ENCODE measurements around the gene NTPCR.
A peak's percentile ranks its signal among the peaks of the same experiment; 100 is the strongest.
"Not testable (repeated sequence)": the region's sequence is repeated elsewhere in the genome, so short reads cannot be mapped to it uniquely, and the experiment has no call there.

The NTPCR gene, protein sequence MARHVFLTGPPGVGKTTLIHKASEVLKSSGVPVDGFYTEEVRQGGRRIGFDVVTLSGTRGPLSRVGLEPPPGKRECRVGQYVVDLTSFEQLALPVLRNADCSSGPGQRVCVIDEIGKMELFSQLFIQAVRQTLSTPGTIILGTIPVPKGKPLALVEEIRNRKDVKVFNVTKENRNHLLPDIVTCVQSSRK

DNA sequence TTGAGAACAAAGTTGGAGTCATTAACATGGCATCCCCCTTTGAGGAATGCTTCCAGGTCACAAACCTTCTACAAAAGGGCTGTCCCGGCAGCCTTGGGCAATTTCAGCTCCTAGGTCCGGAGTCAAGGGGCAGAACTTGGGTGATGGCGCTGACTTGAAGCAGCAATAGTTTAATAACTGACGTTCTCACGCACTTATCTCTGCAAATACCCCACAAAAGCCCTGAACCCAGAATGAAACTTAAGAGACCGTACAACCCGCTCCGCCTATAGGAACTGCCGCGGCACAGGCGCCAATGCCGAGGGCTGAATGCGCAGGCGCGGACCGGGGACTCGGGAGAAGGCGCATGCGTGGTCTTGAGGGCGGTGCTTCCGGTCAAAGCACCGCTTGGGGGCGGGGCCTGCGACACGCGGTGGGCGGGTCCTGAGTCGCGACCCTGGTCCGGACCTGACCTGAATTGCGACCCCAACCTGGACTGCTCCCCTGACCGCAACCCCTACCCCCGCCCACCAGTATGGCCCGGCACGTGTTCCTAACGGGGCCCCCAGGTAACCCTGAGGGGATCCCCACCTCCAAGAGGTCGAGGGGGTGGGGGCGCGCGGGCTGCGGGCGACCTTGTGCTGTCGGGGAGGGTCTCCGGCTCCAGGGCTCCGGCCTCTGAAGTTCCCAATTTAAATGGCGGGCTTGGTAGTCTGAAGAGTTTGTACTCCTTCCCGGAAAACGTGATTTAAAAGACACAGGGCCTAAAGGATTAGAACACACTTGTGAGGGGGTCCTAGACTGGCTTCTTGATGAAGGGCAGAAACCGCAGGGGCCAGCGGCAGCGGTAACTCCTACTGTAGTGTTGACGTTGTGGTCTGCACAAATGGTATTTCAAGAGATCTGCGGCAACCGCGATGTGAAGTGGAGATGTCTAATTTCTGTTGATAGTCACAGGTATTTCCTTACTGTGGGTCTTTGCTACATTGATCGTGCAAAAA, at the start of gene NTPCR:
Gene NTPCR (plus strand): TSS at position 415 of the 980 bp plus-strand sequence. CDS start 100 bp downstream, at position 515.
- peak; percentile 89 to 97 (median 94) for DNase-seq (ENCODE audit: low read depth in 3 of 3)

DNA sequence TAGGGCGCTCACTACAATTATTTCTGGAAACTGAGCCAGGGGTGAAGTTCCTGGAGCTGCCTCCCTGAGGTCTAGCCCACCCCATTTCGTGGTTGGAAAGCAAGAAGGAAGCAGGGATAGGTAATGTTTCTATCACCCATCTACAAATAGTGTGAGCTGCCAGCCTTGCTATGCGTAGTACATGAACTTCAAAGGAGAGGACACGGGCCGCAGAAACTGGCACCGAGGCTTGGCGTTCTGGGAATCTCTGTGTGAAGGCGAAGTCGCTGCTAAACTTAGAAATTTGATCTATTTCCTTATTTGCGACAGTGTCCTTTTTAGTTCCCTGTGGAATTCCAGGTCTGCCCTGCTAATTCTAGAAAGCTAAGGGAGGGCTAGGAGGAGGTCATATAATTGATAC, 49.6 kb upstream of the NTPCR start:
- no peak for DNase-seq (ENCODE audit: low read depth in 3 of 3)

DNA sequence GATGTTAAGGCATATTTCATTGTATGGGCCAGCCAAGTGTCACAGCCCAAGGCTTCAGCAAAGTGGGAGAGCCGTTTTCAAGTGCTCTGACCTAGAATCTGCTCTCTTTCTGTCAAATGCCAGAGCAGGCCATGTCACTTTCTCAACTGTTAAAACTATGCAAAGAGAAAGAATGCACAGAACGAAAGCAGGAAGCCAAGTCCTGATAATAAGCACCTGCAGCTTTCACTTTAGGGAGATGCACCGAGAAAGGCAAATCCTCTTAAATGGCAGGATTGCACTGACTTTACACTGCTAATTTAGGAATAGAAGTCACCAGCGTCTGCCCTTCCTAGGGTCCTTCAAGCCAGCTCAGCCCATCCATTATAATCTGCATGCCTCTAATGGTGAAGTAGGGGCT, 49.2 kb upstream of the NTPCR start:
- DNase-seq (ENCODE audit: low read depth in 3 of 3), result no peak

DNA sequence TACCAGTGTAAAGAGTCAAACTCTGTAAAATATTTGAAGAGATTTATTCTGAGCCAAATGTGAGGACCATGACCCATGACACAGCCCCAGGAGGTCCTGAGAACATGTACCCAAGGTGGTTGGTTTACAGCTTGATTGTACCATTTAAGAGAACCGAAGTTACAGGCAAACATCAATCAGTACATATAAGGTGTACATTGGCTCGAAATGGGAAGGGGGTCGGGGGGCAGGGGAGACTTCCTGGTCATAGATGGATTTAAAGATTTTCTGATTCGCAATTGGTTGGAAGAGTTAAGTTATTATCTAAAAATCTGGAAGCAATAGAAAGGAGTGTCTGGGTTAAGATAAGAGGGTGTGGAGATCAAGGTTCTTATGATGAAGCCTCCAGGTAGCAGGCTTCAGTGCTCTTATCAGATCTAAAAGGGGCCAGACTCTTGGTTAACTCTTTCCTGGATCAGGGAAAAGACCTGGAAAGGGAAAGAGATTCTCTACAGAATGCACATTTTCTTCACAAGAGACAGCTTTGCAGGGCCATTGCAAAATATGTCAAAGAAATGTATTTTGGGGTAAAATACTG, 47.5 kb upstream of the NTPCR start:
- DNase-seq (ENCODE audit: low read depth in 3 of 3), result no peak

- no peak for DNase-seq (ENCODE audit: low read depth in 3 of 3)
Measured at GRCh38 chr1:232904131-232904530, 46.3 kb upstream of the NTPCR start.

GRCh38 chr1:232904566-232904965, 45.8 kb upstream of the NTPCR start:
- no peak for DNase-seq (ENCODE audit: low read depth in 3 of 3)

- DNase-seq (ENCODE audit: low read depth in 3 of 3), result no peak
Measured at GRCh38 chr1:232905331-232906034, 44.9 kb upstream of the NTPCR start.

- no peak for DNase-seq (ENCODE audit: low read depth in 3 of 3)
Measured at GRCh38 chr1:232906441-232906840, 44.0 kb upstream of the NTPCR start.

- DNase-seq (ENCODE audit: low read depth in 3 of 3), result no peak
Measured at GRCh38 chr1:232908831-232909230, 41.6 kb upstream of the NTPCR start.

- no peak for DNase-seq (ENCODE audit: low read depth in 3 of 3)
Measured at GRCh38 chr1:232909752-232910151, 40.7 kb upstream of the NTPCR start.

DNA sequence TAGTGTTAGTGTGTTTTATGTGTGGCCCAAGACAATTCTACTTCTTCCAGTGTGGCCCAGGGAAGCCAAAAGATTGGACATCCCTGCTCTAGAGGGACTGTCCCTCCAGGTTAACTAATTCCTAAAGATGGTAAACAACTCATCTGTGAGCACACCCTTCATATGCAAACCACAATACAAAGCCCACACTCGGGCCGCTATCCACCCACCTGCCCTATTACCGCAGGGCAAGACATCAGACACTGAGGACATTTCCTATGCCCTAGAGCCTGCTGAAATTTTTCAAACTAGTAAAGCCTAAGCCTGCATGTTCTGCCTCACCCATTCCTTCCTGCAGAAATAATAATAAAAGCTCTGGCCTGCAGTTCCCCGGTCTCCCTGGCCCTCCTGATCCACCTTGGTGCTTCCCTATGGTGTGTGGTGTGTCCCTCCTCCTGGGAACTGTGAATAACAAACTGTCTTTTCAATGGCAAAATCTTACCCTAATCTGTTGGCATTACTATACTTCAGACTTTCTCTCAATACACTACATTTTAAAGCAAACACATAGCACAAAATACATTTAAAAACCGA, 39.3 kb upstream of the NTPCR start:
- no peak for DNase-seq (ENCODE audit: low read depth in 3 of 3)

DNA sequence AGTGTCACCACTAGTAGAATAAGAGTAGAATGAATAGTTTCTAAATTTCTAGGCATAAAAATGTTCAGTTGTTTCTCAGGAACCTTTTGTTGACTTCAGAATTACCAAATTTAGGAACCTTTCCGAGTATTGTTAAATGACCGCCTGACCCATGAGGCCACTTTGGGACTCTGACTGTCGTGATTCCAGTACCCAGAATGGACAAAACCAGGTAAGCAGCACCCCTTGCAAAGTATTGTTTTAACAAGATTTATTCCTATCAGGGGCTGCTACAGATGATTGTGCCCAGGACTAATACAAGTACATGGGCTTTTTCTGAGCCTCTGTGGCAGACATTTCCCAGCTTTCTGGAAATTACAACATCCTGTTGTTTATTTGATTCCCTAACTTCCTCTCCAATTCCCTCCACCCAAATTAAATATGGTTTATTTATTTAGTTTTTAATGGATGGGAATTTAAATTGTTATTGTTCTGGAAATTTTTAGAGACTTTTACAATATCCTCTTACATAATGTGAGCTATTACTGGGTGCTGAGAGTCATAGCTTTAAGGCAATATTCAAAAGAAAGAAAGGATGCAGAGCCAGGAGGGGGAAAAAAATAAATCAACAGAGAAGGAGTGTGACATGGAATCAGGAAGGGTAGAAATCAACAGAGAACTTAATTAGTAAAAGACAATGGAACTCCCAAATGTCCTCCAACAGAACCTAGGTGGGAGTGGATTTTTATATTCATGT, 37.4 kb upstream of the NTPCR start:
- no peak for DNase-seq (ENCODE audit: low read depth in 3 of 3)

DNA sequence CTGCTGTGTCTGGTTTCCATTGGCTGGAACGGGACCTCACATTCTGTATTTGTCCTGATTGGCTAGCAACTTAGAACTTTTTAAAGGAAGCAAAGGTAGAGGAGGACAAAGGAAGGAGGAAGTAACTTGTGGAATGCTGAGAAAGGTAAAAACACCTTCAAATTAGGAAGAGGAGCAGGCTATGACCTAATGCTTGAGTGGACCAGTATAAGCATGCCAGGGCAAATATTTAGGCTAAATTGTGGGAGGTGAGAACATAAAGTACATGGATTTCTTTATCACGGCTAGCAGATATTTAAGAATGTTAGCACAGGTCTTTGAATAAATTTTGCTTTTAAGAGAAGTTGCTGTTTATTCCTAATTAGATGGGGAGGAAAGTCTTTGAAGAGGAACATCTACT, 36.1 kb upstream of the NTPCR start:
- DNase-seq (ENCODE audit: low read depth in 3 of 3), result not testable (repeated sequence)

- DNase-seq (ENCODE audit: low read depth in 3 of 3), result no peak
Measured at GRCh38 chr1:232915212-232915611, 35.2 kb upstream of the NTPCR start.

DNA sequence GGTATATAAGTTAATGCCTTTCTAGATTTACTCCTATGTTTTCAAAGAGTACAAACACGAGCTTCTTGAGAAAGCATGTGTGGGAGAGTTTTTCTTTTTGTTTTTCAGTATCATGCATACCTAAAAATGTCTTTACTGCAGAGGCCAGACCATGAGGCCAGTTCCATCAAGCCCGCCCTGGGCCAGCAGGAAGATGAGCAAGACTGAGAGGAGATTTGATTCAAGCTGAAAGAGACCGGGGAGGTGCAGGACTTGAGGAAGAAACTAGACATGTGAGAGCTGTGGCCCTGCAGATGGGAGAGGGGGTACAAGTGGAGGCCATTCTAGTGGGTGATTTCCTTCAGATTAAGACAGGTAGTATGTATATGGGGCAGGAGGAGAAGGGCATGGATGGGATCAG, 33.4 kb upstream of the NTPCR start:
- DNase-seq (ENCODE audit: low read depth in 3 of 3), result no peak

GRCh38 chr1:232921381-232921780, 29.0 kb upstream of the NTPCR start:
- DNase-seq (ENCODE audit: low read depth in 3 of 3), result no peak

GRCh38 chr1:232922485-232922884, 27.9 kb upstream of the NTPCR start:
- no peak for DNase-seq (ENCODE audit: low read depth in 3 of 3)

GRCh38 chr1:232923739-232924386, 26.5 kb upstream of the NTPCR start:
- DNase-seq (ENCODE audit: low read depth in 3 of 3), result peak; percentile 27 to 41 (median 31)

DNA sequence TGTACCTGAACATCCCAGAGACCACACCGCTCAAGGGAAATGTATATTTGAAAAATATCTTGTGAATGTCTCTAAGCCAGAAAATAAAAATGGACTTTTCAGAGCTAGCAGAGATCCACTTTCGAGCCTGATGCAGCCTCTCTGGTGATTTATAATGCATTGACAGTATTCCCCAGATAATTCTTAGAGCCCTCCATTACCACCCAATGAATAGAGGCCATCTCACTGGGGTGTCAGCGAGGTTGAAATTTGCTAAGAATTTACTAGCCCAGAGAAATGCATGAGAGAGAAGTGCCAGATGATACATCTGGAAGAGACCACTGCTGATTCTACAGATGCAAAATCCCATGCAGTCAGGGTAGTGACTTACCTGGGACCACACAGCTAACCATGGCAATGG, 25.5 kb upstream of the NTPCR start:
- DNase-seq (ENCODE audit: low read depth in 3 of 3), result no peak

DNA sequence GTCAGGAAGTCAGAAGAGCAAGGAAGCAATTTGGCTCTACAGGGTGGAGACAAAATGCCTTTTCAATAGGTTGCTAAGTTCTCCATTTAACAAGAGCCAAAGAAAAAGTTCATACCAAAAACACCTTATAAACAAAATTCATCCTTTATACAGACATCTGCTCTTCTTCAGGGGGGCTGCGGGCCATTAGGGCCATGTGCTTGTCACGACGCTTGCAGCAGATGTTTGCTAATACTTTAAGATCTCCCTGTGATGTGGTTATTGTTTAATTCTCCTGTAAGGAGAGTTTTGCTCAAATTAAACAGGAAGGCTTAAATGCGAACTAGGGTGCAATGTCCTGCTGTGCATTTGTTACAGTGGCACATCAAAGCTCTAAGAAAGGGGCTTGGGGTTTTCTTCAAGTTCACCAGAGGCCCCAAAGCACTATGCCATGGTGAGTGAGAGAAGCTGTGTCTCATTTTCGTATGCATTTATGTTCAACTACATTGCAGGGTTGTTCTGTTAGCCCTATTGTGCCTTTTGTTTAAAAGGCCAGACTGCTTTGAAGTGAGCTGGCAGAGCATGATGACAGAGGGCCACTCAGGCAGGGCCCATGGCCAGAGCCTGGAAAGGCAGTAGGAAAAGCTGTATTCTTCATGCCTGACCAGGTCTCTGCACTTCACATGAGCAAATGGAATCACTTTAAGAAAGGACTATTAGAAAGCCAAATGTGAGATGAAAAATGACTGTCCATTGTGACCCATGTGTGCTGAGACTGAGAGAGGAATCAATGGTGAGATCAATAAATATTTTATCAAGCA, 24.8 kb upstream of the NTPCR start:
- no peak for DNase-seq (ENCODE audit: low read depth in 3 of 3)

Data from stimulated activated CD4-positive, alpha-beta T cell treated with anti-CD3 and anti-CD28 coated beads, TNF-alpha, amount 100 ng/mL, for 48 hours (primary cell).